Mammary epithelial cell (primary cell): ENCODE results near the gene MFGE8.

ENCODE experiments used
- EZH2 ChIP-seq: IDR thresholded peaks from 2 replicates; pipeline ENCODE4 v1.6.1; 2012; ENCODE audit warnings: low read length, inconsistent platforms, borderline replicate concordance
- TF ChIP-seq, protein P1 (sequence below), 2 donors: IDR thresholded peaks in 1 of 2; conservative IDR thresholded peaks in 1 of 2; 2 replicates each; pipeline ENCODE4 v1.5.1; 2011 to 2012; ENCODE audit warnings: inconsistent platforms in 2 of 2, low read length in 2 of 2, mild to moderate bottlenecking in 2 of 2, control low read depth in 1 of 2, low read depth in 1 of 2; ENCODE audit not compliant: insufficient read depth in 1 of 2; ENCODE audit errors: extremely low read depth in 1 of 2

- TF ChIP-seq, protein P1, sequence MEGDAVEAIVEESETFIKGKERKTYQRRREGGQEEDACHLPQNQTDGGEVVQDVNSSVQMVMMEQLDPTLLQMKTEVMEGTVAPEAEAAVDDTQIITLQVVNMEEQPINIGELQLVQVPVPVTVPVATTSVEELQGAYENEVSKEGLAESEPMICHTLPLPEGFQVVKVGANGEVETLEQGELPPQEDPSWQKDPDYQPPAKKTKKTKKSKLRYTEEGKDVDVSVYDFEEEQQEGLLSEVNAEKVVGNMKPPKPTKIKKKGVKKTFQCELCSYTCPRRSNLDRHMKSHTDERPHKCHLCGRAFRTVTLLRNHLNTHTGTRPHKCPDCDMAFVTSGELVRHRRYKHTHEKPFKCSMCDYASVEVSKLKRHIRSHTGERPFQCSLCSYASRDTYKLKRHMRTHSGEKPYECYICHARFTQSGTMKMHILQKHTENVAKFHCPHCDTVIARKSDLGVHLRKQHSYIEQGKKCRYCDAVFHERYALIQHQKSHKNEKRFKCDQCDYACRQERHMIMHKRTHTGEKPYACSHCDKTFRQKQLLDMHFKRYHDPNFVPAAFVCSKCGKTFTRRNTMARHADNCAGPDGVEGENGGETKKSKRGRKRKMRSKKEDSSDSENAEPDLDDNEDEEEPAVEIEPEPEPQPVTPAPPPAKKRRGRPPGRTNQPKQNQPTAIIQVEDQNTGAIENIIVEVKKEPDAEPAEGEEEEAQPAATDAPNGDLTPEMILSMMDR (conservative IDR thresholded peaks at IDR 0.05 in 1 of 2, IDR thresholded peaks at IDR 0.05 in 1 of 2; ENCODE audit: extremely low read depth in 1 of 2, insufficient read depth in 1 of 2, low read depth in 1 of 2, low read length in 2 of 2), result peak; percentile 80 to 92
- TF ChIP-seq EZH2, result no peak
Observed at GRCh38 chr15:88878720-88879184, 34.4 kb downstream of the MFGE8 start.
